Mesothelial cell of epicardium (in vitro differentiated cells): ENCODE data around the gene VWC2L. TPM values are rescaled to one million over a fixed set of nuclear protein-coding genes. Genes with fewer than 3 reads are reported as not detected.

Source experiments
- DNase-seq, 2 experiments: peaks; one replicate each; pipeline ENCODE4 v3.0.0; 2021; ENCODE audit warnings: low spot score in 2 of 2; ENCODE audit not compliant: unreplicated experiment in 2 of 2
- H3K27ac Mint-ChIP-seq: 2 replicates; pipeline ENCODE4 v1.8.0; 2021; ENCODE audit warnings: mixed read lengths
- H3K27me3 Mint-ChIP-seq: 2 replicates; pipeline ENCODE4 v1.8.0; 2021; ENCODE audit warnings: low read depth, mixed read lengths
- H3K36me3 Mint-ChIP-seq: 2 replicates; pipeline ENCODE4 v1.8.0; 2021; ENCODE audit warnings: mixed read lengths
- H3K4me1 Mint-ChIP-seq: 2 replicates; pipeline ENCODE4 v1.8.0; 2021; ENCODE audit warnings: mixed read lengths
- H3K4me3 Mint-ChIP-seq: 2 replicates; pipeline ENCODE4 v1.8.0; 2021; ENCODE audit warnings: mild to moderate bottlenecking, moderate library complexity, mixed read lengths
- H3K9me3 Mint-ChIP-seq: 2 replicates; pipeline ENCODE4 v1.8.0; 2021; ENCODE audit warnings: mixed read lengths
- total RNA-seq: library from RNA; stranded (reverse); gene quantifications from 3 replicates; pipeline ENCODE4 v1.2.1, GENCODE V29; 2021
- TF ChIP-seq, protein P1 (sequence below): fragments of 200-600 bp; sonication (generic); IDR thresholded peaks from one replicate; pipeline ENCODE4 v1.5.0; 2021; ENCODE audit warnings: antibody characterized with exemption; ENCODE audit not compliant: unreplicated experiment

VWC2L gene
- total RNA-seq, 1 donor from 2014 or later = not detected

DNA sequence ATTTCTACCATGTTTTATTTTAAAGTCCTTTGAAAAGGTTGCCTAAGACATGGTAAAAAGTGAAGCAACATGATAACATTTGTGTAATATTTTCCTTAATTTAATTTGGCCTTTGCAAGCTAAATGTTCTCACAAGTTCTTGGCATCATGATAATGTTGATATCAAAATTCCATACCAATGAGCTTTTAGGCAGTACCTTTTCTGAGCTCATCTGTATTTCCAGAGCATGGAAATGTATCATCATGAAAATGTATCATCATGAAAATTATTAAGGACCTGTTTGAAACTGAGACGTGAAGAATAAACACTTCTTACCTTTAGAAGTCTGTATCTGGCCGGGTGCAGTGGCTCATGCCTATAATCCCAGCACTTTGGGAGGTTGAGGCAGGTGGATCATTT lies 73.8 kb downstream of the VWC2L start:
- Mint-ChIP-seq H3K4me1 (no peaks in the 10 kb centered on the region), H3K36me3 (no peaks in the 10 kb centered on the region), H3K9me3 (no peaks in the 10 kb centered on the region), H3K27ac (no peak overlapping the region), H3K27me3 (no peaks in the 10 kb centered on the region), H3K4me3 (no peak overlapping the region)
- DNase-seq = no peak
- TF ChIP-seq, protein P1, sequence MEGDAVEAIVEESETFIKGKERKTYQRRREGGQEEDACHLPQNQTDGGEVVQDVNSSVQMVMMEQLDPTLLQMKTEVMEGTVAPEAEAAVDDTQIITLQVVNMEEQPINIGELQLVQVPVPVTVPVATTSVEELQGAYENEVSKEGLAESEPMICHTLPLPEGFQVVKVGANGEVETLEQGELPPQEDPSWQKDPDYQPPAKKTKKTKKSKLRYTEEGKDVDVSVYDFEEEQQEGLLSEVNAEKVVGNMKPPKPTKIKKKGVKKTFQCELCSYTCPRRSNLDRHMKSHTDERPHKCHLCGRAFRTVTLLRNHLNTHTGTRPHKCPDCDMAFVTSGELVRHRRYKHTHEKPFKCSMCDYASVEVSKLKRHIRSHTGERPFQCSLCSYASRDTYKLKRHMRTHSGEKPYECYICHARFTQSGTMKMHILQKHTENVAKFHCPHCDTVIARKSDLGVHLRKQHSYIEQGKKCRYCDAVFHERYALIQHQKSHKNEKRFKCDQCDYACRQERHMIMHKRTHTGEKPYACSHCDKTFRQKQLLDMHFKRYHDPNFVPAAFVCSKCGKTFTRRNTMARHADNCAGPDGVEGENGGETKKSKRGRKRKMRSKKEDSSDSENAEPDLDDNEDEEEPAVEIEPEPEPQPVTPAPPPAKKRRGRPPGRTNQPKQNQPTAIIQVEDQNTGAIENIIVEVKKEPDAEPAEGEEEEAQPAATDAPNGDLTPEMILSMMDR = no peak

- H3K4me1 Mint-ChIP-seq = no peaks in the 10 kb centered on the region
- H3K36me3 Mint-ChIP-seq = no peaks in the 10 kb centered on the region
- peaks cover 6% of the 10 kb centered on the region for H3K9me3 Mint-ChIP-seq
- no peak for DNase-seq
- no peak overlapping the region for H3K4me3 Mint-ChIP-seq
- H3K27ac Mint-ChIP-seq = no peak overlapping the region
- H3K27me3 Mint-ChIP-seq = no peaks in the 10 kb centered on the region
- TF ChIP-seq, protein P1 = no peak
Observed at GRCh38 chr2:214489181-214489580, 78.3 kb downstream of the VWC2L start.

- TF ChIP-seq, protein P1 = no peak
Observed at GRCh38 chr2:214489702-214490101, 78.8 kb downstream of the VWC2L start.

DNA sequence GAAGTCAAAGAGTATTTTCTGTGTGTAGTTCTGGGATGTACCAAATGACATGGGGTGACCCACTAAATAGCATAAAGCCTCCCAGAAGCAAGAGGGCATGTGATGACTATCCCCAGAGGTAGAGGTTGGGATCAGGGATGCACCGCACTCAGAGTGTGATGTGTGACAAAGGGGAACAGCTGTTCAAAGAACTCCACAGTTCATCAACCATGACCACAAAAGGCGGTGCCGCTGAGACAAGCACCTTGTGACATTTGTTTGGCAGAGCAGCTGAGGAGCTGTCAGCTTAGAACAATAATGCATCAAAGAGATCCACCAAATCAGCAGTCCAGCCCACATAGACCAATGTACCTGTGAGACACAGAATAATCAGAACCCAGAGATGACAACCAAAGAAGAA lies 81.3 kb downstream of the VWC2L start:
- DNase-seq = no peak
- Mint-ChIP-seq H3K4me3 (no peak overlapping the region), H3K36me3 (no peaks in the 10 kb centered on the region), H3K9me3 (peaks cover 6% of the 10 kb centered on the region), H3K27me3 (no peaks in the 10 kb centered on the region), H3K27ac (no peak overlapping the region), H3K4me1 (no peaks in the 10 kb centered on the region)
- TF ChIP-seq, protein P1 = no peak

More at GRCh38 chr2:214489702-214490101, 78.8 kb downstream of the VWC2L start:
- Mint-ChIP-seq H3K27me3 (no peaks in the 10 kb centered on the region), H3K27ac (no peak overlapping the region), H3K4me3 (no peak overlapping the region), H3K36me3 (no peaks in the 10 kb centered on the region), H3K4me1 (no peaks in the 10 kb centered on the region), H3K9me3 (peaks cover 6% of the 10 kb centered on the region)
- DNase-seq = no peak

GRCh38 chr2:214492608-214493007 lies 81.8 kb downstream of the VWC2L start:
- peaks cover 6% of the 10 kb centered on the region for H3K9me3 Mint-ChIP-seq
- H3K4me3 Mint-ChIP-seq = no peak overlapping the region
- no peaks in the 10 kb centered on the region for H3K36me3 Mint-ChIP-seq
- no peaks in the 10 kb centered on the region for H3K4me1 Mint-ChIP-seq
- no peak for DNase-seq
- H3K27me3 Mint-ChIP-seq = no peaks in the 10 kb centered on the region
- H3K27ac Mint-ChIP-seq = no peak overlapping the region
- TF ChIP-seq, protein P1 = no peak

DNA sequence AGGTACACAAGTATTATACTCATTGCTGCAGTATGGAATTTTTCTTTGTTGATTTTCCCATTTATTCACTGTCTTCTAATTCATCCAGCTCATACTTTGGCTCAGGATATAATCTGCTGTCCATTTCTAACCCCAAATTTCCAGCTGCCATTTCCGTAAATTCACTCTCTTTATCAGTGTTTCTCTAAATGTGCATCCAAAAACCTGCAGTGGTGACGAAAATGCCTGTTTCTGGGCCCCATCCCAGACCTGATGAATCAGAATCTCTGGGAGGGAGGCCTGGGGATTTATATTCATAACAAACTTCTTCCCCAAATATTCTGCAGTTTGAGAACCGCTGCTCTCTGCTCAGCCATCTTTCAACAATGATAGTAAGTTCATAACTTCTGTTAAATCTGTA lies 86.6 kb downstream of the VWC2L start:
- H3K4me3 Mint-ChIP-seq = no peak overlapping the region
- no peaks in the 10 kb centered on the region for H3K36me3 Mint-ChIP-seq
- no peaks in the 10 kb centered on the region for H3K27me3 Mint-ChIP-seq

More for the DNA sequence above, 86.6 kb downstream of the VWC2L start:
- TF ChIP-seq, protein P1 = no peak
- no peak overlapping the region for H3K27ac Mint-ChIP-seq
- H3K4me1 Mint-ChIP-seq = no peaks in the 10 kb centered on the region
- peaks cover 2% of the 10 kb centered on the region for H3K9me3 Mint-ChIP-seq
- DNase-seq = no peak
